ENCODE results near the gene SPAG8. TPM values are rescaled to one million over a fixed set of nuclear protein-coding genes. Genes with fewer than 3 reads are reported as not detected.

The SPAG8 gene
- total and polyA plus RNA-seq, 9 of the 15 experiments (the other 6 are each of a cell fraction or from before 2014, with no cell fraction given), result 0.03 to 0.47 (median 0.21) TPM

GRCh38 chr9:35839926-35840325 lies 27.9 kb upstream of the SPAG8 start:
- Histone ChIP-seq H3K27ac (ENCODE audit: extremely low read depth, low read depth, low read length) (no peak overlapping the region), H3K27me3 (ENCODE audit: control insufficient read depth in 2 of 2, insufficient read depth in 2 of 2, low read length in 2 of 2) (peaks cover 0 to 34% of the 10 kb centered on the region in 2 experiments; a peak in 2 of 5 replicates), H3K9ac (ENCODE audit: insufficient read depth in 1 of 2, low read depth in 2 of 2, low read length in 2 of 2) (no peak overlapping the region), H3K4me2 (ENCODE audit: insufficient read depth, low read length) (no peak overlapping the region), H3K9me1 (ENCODE audit: control insufficient read depth, insufficient read depth, low read length) (no peaks in the 10 kb centered on the region), H3K4me3 (no peak overlapping the region), H3K4me1 (replicated peaks in 1 of 2; ENCODE audit: control insufficient read depth in 2 of 2, insufficient read depth in 2 of 2, low read length in 2 of 2) (peaks cover 0 to 7% of the 10 kb centered on the region in 2 experiments; a peak in 1 of 5 replicates), H2AFZ (ENCODE audit: low read depth, low read length) (no peak overlapping the region), H4K20me1 (replicated peaks; ENCODE audit: control insufficient read depth, insufficient read depth, low read length) (no peaks in the 10 kb centered on the region), H3K36me3 (ENCODE audit: control insufficient read depth, insufficient read depth, low read length) (no peaks in the 10 kb centered on the region), H3K9me3 (replicated peaks; ENCODE audit: control insufficient read depth, insufficient read depth, low read depth, low read length) (no peaks in the 10 kb centered on the region), H3K79me2 (ENCODE audit: control insufficient read depth, insufficient read depth, low read length) (no peaks in the 10 kb centered on the region)
- ChIA-PET CTCF (ENCODE audit: low intra/inter-chr PET ratio) (no interaction called here), POLR2A (interaction anchor here (0.8 kb wide), 1 partner anchor 26 kb away, joined by 3 read pairs; no protein-coding TSS in a partner anchor)
- TF ChIP-seq HDAC3 (IDR thresholded peaks at IDR 0.05; ENCODE audit: borderline replicate concordance, partially characterized antibody), result no peak
- TF ChIP-seq SPI1 (IDR thresholded peaks at IDR 0.05; ENCODE audit: borderline replicate concordance, low read depth, low read length), result 0 out of 2 replicates have a peak, but pooled peaks have one; percentile 22
- TF ChIP-seq CBFA2T3 (IDR thresholded peaks at IDR 0.05), result no peak
- TF ChIP-seq TSHZ1 (CRISPR knock-in tag; IDR thresholded peaks at IDR 0.05), result no peak
- no peak for TF ChIP-seq HOXB6 (CRISPR knock-in tag; IDR thresholded peaks at IDR 0.05; ENCODE audit: borderline replicate concordance)
- TF ChIP-seq FOXJ2 (tag; IDR thresholded peaks at IDR 0.05), result no peak
- 14% methylated on average over 4 of the region's 5 CpGs for WGBS (ENCODE audit: insufficient coverage, low coverage, missing lambda C conversion rate)
- ATAC-seq (no peak), FAIRE-seq (no peak), DNase-seq (ENCODE audit: extremely low read depth in 1 of 4, low spot score in 3 of 4) (no peak)
- in situ Hi-C loops (cut with MboI), result no loop called here
- intact Hi-C loops (cut with micrococcal nuclease), result no loop called here
- BruUV-seq (replicated peaks), result no TSS peak

Data from K562 (cell line).